GM18907 (cell line): ENCODE data around the gene SLC11A1.

Experiments
- ATAC-seq: cut with Tn5 transposase; IDR thresholded peaks from one replicate; pipeline ENCODE4 v1.9.1; 2021; ENCODE audit warnings: mild to moderate bottlenecking, moderate library complexity; ENCODE audit not compliant: unreplicated experiment

Gene SLC11A1

DNA sequence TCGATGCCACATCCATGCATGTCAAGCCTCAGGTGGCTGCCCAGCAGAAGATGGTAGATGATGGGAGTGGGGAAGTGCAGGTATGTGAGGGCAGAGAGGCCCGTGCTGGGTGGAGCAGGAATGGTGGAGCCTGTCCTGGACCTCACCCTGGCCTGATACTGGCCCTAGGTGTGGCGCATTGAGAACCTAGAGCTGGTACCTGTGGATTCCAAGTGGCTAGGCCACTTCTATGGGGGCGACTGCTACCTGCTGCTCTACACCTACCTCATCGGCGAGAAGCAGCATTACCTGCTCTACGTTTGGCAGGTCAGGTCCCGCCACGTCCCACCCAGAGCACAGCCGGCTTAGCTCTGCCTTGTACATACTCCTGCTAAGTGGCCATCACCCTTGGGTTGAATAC lies 49.8 kb downstream of the SLC11A1 start:
- ATAC-seq: no peak

- ATAC-seq: no peak
Observed at GRCh38 chr2:218432676-218433365, 50.7 kb downstream of the SLC11A1 start.

DNA sequence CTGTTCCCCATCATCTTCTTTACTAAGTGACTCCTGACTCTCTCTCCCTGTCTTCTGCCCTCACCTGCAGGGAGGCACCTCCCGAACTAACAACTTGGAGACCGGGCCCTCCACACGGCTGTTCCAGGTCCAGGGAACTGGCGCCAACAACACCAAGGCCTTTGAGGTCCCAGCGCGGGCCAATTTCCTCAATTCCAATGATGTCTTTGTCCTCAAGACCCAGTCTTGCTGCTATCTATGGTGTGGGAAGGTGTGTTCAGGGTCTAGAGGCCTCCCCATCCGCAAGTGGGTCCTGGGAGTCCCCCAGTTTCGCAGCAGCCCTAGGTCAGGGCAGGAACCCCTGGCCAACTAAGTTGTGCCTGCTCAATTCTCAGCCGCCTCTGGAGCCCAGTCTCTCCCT lies 52.4 kb downstream of the SLC11A1 start:
- ATAC-seq: no peak

DNA sequence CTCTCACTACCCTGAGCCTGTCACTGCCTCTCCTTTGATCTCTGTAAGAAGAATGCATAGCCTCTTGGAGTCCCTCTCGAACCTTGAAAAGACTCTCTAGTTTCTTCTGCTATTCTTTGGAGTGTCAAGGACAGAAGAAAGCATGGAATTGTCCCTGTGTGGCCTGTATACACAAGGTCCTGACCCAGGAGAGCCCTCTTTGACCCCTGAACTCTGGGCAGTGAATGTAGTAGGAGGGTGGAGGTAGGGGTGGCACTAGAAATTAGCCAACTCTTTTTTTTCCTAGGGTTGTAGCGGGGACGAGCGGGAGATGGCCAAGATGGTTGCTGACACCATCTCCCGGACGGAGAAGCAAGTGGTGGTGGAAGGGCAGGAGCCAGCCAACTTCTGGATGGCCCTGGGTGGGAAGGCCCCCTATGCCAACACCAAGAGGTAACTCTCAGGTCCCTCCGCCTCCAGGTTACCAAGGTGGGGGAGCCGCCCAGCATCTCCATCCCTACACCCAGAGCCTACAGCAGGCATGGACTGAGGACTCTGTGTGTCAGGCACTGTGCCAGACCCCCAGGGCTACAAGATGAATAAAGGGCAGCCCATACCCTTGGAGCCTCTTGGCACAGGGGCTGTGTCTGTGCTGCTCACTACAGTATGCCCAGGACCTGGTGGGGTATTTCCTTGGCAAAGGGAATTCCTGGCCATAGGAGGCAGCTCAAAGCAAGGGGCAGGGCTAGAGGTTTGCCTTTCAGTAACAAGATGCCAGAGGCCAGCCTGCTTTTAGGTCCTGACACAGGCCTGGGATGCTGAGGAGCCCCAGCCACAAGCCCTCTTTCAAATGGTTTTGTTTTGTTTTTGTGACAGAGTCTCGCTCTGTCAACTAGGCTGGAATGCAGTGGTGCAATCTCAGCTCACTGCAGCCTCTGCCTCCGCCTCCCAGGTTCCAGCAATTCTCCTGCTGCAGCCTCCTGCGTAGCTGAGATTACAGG lies 53.2 kb downstream of the SLC11A1 start:
- ATAC-seq: no peak

- ATAC-seq: no peak
Observed at GRCh38 chr2:218436992-218437391, 54.9 kb downstream of the SLC11A1 start.

DNA sequence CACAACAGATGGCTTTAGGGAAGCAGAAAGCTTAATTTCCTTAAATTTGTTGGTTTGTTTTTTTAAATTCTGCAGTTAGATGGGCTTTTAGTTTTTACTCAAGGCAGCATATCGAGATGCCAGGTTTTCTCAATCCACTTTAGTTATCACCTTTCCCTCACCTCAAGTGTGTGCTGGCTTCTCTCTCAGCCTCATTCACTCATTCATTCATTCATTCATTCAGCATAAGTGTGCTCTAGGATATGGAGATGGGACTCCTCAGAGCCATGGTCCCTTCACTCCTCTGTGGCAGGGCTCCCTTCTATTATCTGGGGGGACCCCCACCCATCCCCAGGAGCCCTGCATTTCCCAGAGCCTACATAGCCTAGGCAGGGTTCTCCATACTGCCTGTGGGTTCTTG lies 55.9 kb downstream of the SLC11A1 start:
- ATAC-seq: no peak

GRCh38 chr2:218438596-218438995 lies 56.5 kb downstream of the SLC11A1 start:
- no peak for ATAC-seq

DNA sequence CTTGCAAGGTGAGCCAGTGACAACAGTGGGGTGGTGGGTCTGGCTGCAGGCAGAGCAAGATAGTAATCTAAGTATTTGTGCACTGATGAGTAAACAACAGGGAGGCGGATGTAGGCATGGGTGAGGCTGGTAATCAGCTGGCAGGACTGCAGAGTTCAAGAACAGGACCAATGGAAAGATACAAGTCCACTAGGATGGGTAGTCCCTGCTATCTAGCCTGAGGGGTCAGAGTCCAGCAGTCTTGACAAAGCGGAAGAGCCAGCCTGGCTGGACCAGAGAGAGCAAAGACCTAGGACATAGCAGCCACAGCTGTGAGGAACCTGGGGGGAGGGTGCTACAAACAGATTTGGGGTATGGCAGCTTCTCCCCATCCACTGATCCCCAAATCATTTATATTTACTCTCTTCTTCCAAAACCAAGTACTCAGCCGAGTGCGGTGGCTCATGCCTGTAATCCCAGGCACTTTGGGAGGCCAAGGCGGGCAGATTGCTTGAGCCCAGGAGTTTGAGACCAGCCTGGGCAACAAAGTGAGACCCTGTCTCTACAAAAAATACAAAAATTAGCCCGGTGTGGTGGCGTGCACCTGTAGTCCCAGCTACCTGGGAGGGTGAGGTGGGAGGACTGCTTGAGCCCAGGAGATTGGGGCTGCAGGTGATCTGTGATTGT lies 62.8 kb downstream of the SLC11A1 start:
- no peak for ATAC-seq

DNA sequence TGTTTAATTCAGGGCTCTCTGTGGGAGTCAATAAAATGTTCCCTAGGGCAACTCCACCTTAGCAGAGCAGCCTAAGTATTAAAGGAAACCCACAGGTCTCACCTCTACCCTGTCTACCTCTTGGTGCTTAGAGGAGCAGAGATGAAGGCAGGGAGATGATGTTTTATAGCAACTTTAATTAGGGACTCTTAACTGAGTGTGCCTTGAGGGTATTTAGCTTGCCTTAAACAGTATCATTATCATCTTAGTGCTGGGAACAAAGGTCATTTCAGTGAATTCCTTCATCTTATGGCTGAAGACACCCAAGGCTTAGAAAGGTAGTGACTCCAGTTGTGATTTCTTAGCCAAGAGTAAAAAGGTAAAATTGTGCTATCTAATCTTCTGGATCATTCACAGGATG lies 63.5 kb downstream of the SLC11A1 start:
- no peak for ATAC-seq
